Measurements from ENCODE around the gene ALK. TPM values are rescaled to one million over a fixed set of nuclear protein-coding genes. Genes with fewer than 3 reads are reported as not detected.

ALK gene
- total and polyA plus RNA-seq, 2 donors (not counting 1 experiment from before 2014, with no cell fraction given): not detected

- no peak overlapping the region for H3K27ac Mint-ChIP-seq
- POLR2A ChIA-PET: no interaction called here
- Histone ChIP-seq H3K79me2 (ENCODE audit: control insufficient read depth, insufficient read depth, low read length) (no peaks in the 10 kb centered on the region), H3K4me1 (ENCODE audit: control insufficient read depth in 2 of 2, insufficient read depth in 2 of 2, low read length in 2 of 2) (no peaks in the 10 kb centered on the region), H2AFZ (ENCODE audit: insufficient read depth, low read depth, low read length, poor library complexity, severe bottlenecking) (no peak overlapping the region), H3K4me2 (replicated peaks; ENCODE audit: low read depth, low read length, poor library complexity, severe bottlenecking) (no peak overlapping the region), H3K27me3 (replicated peaks in 1 of 4; ENCODE audit: control extremely low read depth in 1 of 4, control insufficient read depth in 3 of 4, insufficient read depth in 4 of 4, low read length in 3 of 4) (peaks cover 0 to 4% (median 2%) of the 10 kb centered on the region in 4 experiments), H3K9me3 (ENCODE audit: control extremely low read depth in 1 of 3, control insufficient read depth in 2 of 3, insufficient read depth in 1 of 3, low read length in 2 of 3) (no peaks in the 10 kb centered on the region), H4K20me1 (ENCODE audit: control insufficient read depth, insufficient read depth, low read length, poor library complexity, severe bottlenecking) (no peaks in the 10 kb centered on the region), H3K9ac (ENCODE audit: low read length) (no peak overlapping the region), H3K4me3 (ENCODE audit: control extremely low read depth in 1 of 5, extremely low read depth in 1 of 5, insufficient read depth in 1 of 5, low read depth in 2 of 5, low read length in 4 of 5) (no peak overlapping the region), H3K27ac (ENCODE audit: low read length in 2 of 2) (no peak overlapping the region), H3K36me3 (replicated peaks in 1 of 2; ENCODE audit: control extremely low read depth in 1 of 2, control insufficient read depth in 1 of 2, extremely low read depth in 1 of 2, insufficient read depth in 2 of 2, low read length in 1 of 2) (no peaks in the 10 kb centered on the region)
- intact Hi-C loops (cut with micrococcal nuclease): no loop called here
- DNase-seq: no peak
- H3K9me3 Mint-ChIP-seq (ENCODE audit: insufficient read depth): no peaks in the 10 kb centered on the region
- TF ChIP-seq, protein P1, sequence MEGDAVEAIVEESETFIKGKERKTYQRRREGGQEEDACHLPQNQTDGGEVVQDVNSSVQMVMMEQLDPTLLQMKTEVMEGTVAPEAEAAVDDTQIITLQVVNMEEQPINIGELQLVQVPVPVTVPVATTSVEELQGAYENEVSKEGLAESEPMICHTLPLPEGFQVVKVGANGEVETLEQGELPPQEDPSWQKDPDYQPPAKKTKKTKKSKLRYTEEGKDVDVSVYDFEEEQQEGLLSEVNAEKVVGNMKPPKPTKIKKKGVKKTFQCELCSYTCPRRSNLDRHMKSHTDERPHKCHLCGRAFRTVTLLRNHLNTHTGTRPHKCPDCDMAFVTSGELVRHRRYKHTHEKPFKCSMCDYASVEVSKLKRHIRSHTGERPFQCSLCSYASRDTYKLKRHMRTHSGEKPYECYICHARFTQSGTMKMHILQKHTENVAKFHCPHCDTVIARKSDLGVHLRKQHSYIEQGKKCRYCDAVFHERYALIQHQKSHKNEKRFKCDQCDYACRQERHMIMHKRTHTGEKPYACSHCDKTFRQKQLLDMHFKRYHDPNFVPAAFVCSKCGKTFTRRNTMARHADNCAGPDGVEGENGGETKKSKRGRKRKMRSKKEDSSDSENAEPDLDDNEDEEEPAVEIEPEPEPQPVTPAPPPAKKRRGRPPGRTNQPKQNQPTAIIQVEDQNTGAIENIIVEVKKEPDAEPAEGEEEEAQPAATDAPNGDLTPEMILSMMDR (IDR thresholded peaks at IDR 0.05): no peak
- no peak for ATAC-seq (ENCODE audit: low read depth)
- H3K4me1 Mint-ChIP-seq: no peaks in the 10 kb centered on the region
- 92% methylated on average over 5 of the region's 9 CpGs for WGBS (ENCODE audit: insufficient coverage)
- no peak overlapping the region for H3K4me3 Mint-ChIP-seq
- CTCF ChIA-PET: no interaction called here
- H3K27me3 Mint-ChIP-seq: peaks cover 24% of the 10 kb centered on the region
Observed at GRCh38 chr2:29278966-29279365, 642.4 kb downstream of the ALK start.

DNA sequence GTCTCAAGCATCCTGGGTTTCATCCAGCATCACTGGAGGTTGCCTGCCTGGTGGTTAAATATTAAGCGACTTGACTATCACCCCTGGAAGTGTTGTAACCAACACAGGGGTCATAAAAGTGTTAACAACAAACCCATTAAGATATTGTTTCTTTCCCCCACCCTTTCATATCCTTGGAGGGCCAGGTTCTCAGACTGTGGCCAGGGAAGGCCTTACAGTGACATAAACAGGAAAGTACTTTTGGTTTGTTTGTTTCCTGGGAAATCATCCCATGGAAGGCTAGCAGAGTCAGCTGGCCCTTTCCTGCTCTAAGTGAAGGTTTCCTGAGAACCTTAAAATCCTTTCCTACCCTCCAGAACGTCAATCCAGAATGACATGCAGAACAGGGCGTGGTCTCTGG, 645.2 kb downstream of the ALK start:
- WGBS (ENCODE audit: insufficient coverage): 66% methylated on average over 3 of the region's 3 CpGs
- no peaks in the 10 kb centered on the region for H3K9me3 ChIP-seq (ENCODE audit: control extremely low read depth in 1 of 3, control insufficient read depth in 2 of 3, insufficient read depth in 1 of 3, low read length in 2 of 3)
- H2AFZ ChIP-seq (ENCODE audit: insufficient read depth, low read depth, low read length, poor library complexity, severe bottlenecking): no peak overlapping the region
- no peak for TF ChIP-seq EZH2 (IDR thresholded peaks at IDR 0.05; ENCODE audit: borderline replicate concordance, insufficient read depth, low read depth, low read length, poor library complexity, severe bottlenecking)
- TF ChIP-seq, protein P1 (IDR thresholded peaks at IDR 0.05): no peak
- peaks cover 32% of the 10 kb centered on the region for H3K27me3 Mint-ChIP-seq
- no peak overlapping the region for H3K4me2 ChIP-seq (replicated peaks; ENCODE audit: low read depth, low read length, poor library complexity, severe bottlenecking)
- no peaks in the 10 kb centered on the region for H3K79me2 ChIP-seq (ENCODE audit: control insufficient read depth, insufficient read depth, low read length)
- no peak overlapping the region for H3K4me3 Mint-ChIP-seq
- no peak overlapping the region for H3K4me3 ChIP-seq (ENCODE audit: control extremely low read depth in 1 of 5, extremely low read depth in 1 of 5, insufficient read depth in 1 of 5, low read depth in 2 of 5, low read length in 4 of 5)
- H3K9me3 Mint-ChIP-seq (ENCODE audit: insufficient read depth): no peaks in the 10 kb centered on the region
- intact Hi-C loops (cut with micrococcal nuclease): no loop called here
- no peaks in the 10 kb centered on the region for H3K36me3 ChIP-seq (replicated peaks in 1 of 2; ENCODE audit: control extremely low read depth in 1 of 2, control insufficient read depth in 1 of 2, extremely low read depth in 1 of 2, insufficient read depth in 2 of 2, low read length in 1 of 2)
- H3K27ac Mint-ChIP-seq: no peak overlapping the region
- DNase-seq (no peak), ATAC-seq (ENCODE audit: low read depth) (no peak)
- no peak overlapping the region for H3K27ac ChIP-seq (ENCODE audit: low read length in 2 of 2)
- CTCF ChIA-PET: no interaction called here
- no peak overlapping the region for H3K9ac ChIP-seq (ENCODE audit: low read length)
- H3K4me1 Mint-ChIP-seq: no peaks in the 10 kb centered on the region
- peaks cover 0 to 4% (median 2%) of the 10 kb centered on the region in 4 experiments for H3K27me3 ChIP-seq (replicated peaks in 1 of 4; ENCODE audit: control extremely low read depth in 1 of 4, control insufficient read depth in 3 of 4, insufficient read depth in 4 of 4, low read length in 3 of 4)
- H4K20me1 ChIP-seq (ENCODE audit: control insufficient read depth, insufficient read depth, low read length, poor library complexity, severe bottlenecking): no peaks in the 10 kb centered on the region
- POLR2A ChIA-PET: no interaction called here
- no peaks in the 10 kb centered on the region for H3K4me1 ChIP-seq (ENCODE audit: control insufficient read depth in 2 of 2, insufficient read depth in 2 of 2, low read length in 2 of 2)
